DOHH2 (cell line): ENCODE results near the gene SFI1.

Experiments used
- H3F3A ChIP-seq: fragments of 200-600 bp; sonication (generic), shearing (Covaris generic); 2 replicates; pipeline ENCODE4 v1.6.0; 2016; ENCODE audit warnings: antibody characterized with exemption, mild to moderate bottlenecking; ENCODE audit not compliant: control insufficient read depth, insufficient read depth
- H3K27ac ChIP-seq: fragments of 200-600 bp; sonication (generic); 2 replicates; pipeline ENCODE4 v1.5.1; 2014; ENCODE audit warnings: low read depth, mild to moderate bottlenecking, low read length, moderate library complexity
- H3K27me3 ChIP-seq: fragments of 200-600 bp; sonication (generic); 2 replicates; pipeline ENCODE4 v1.6.1; 2014; ENCODE audit warnings: mild to moderate bottlenecking, low read length, mixed read lengths; ENCODE audit not compliant: control insufficient read depth
- H3K36me3 ChIP-seq: fragments of 200-600 bp; sonication (generic); 2 replicates; pipeline ENCODE4 v1.6.1; 2014; ENCODE audit warnings: mild to moderate bottlenecking, low read length, moderate library complexity, mixed read lengths; ENCODE audit not compliant: control insufficient read depth
- H3K4me1 ChIP-seq: fragments of 200-600 bp; sonication (generic); 2 replicates; pipeline ENCODE4 v1.6.1; 2014; ENCODE audit warnings: mild to moderate bottlenecking, low read length, mixed read lengths; ENCODE audit not compliant: control insufficient read depth
- H3K4me2 ChIP-seq: fragments of 200-600 bp; sonication (generic); 2 replicates; pipeline ENCODE4 v1.6.0; 2014; ENCODE audit warnings: mild to moderate bottlenecking, low read length, moderate library complexity
- H3K4me3 ChIP-seq: fragments of 200-600 bp; sonication (generic); 2 replicates; pipeline ENCODE4 v1.5.1; 2014; ENCODE audit warnings: mild to moderate bottlenecking, low read length, mixed read lengths
- H3K79me2 ChIP-seq: fragments of 200-600 bp; sonication (generic); 2 replicates; pipeline ENCODE4 v1.6.1; 2014; ENCODE audit warnings: mild to moderate bottlenecking, low read length, mixed read lengths; ENCODE audit not compliant: control insufficient read depth
- H3K9me2 ChIP-seq: fragments of 200-600 bp; sonication (generic); replicated peaks from 2 replicates; pipeline ENCODE4 v1.6.1; 2014; ENCODE audit warnings: mild to moderate bottlenecking, low read length, mixed read lengths; ENCODE audit not compliant: control insufficient read depth
- H3K9me3 ChIP-seq: fragments of 200-600 bp; sonication (generic); 2 replicates; pipeline ENCODE4 v1.6.1; 2014; ENCODE audit warnings: antibody characterized with exemption, low read length, mixed read lengths; ENCODE audit not compliant: control insufficient read depth, insufficient read depth
- H4K20me1 ChIP-seq: fragments of 200-600 bp; sonication (generic); 2 replicates; pipeline ENCODE4 v1.6.0; 2014; ENCODE audit warnings: low read depth, mild to moderate bottlenecking, antibody characterized with exemption, low read length, moderate library complexity; ENCODE audit not compliant: control insufficient read depth, insufficient read depth
- EZH2phosphoT487 ChIP-seq: fragments of 200-600 bp; sonication (generic); IDR thresholded peaks from 2 replicates; pipeline ENCODE4 v1.6.1; 2017; ENCODE audit warnings: borderline replicate concordance, mild to moderate bottlenecking, antibody characterized with exemption, low read length, moderate library complexity, mixed read lengths
- TF ChIP-seq, protein P1 (sequence below): fragments of 200-600 bp; sonication (generic); IDR thresholded peaks from one replicate; pipeline ENCODE4 v1.5.1; 2014; ENCODE audit warnings: antibody characterized with exemption, mild to moderate bottlenecking, low read depth, low read length; ENCODE audit not compliant: poor library complexity, severe bottlenecking

SFI1 gene

DNA sequence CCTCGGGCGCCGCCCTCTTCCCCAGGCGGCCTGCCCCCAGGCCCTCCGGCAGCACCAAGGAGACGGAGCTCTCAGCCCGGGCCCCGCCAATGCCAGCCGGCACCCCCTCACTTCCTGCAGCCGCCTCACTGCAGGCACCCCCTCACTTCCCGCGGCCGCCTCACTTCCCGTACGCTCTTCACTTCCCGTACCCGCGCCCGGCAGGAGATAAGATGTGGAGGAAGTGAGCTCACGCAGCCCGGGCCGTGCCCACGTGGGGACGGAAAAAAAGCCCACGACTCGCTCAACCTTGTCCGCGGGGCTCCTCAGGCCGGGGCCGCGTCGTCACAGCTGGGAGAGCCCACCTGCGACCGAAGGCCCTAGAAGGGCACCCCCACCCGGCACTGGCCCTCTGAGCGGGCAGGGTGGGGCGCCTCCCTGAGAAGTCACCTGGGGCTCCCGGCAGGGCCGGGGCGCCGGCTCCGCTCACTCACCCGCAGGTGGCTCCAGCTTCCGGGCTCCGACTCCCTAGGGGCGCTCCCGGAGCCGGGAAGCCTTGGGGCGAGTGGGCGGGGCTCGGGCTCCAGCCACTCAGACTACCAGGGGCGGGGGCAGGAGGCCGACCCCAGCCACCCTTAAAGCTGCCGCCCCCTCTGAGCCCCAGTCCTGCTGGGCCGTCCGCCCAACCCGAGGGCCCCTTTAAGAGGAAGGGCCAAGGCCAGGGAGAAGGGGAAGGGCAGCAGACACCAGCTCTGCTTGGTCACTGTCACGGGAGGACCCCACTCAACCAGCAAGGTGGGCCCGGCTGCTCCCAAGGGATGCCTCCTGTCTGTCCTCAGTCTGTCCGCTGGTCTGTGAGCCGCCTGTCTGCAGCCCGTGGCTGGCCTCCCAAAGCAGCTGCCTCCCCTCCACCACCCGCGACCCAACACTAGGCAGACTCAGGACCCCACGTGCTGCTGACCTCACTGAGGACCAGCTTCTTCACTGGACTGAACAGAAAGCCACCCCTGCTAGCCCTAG lies 134.3 kb downstream of the SFI1 start:
- H3K79me2 ChIP-seq = peaks cover 88% of the 10 kb centered on the region
- peaks cover 8% of the 10 kb centered on the region for H3F3A ChIP-seq
- TF ChIP-seq EZH2phosphoT487 = no peak
- TF ChIP-seq, protein P1, sequence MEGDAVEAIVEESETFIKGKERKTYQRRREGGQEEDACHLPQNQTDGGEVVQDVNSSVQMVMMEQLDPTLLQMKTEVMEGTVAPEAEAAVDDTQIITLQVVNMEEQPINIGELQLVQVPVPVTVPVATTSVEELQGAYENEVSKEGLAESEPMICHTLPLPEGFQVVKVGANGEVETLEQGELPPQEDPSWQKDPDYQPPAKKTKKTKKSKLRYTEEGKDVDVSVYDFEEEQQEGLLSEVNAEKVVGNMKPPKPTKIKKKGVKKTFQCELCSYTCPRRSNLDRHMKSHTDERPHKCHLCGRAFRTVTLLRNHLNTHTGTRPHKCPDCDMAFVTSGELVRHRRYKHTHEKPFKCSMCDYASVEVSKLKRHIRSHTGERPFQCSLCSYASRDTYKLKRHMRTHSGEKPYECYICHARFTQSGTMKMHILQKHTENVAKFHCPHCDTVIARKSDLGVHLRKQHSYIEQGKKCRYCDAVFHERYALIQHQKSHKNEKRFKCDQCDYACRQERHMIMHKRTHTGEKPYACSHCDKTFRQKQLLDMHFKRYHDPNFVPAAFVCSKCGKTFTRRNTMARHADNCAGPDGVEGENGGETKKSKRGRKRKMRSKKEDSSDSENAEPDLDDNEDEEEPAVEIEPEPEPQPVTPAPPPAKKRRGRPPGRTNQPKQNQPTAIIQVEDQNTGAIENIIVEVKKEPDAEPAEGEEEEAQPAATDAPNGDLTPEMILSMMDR = no peak
- H3K9me3 ChIP-seq = no peaks in the 10 kb centered on the region
- no peaks in the 10 kb centered on the region for H3K9me2 ChIP-seq
- peaks cover 46% of the 10 kb centered on the region for H3K36me3 ChIP-seq
- peak overlapping the region; percentile 93 for H3K27ac ChIP-seq
- peaks cover 69% of the 10 kb centered on the region for H3K4me1 ChIP-seq
- H3K4me3 ChIP-seq = peak overlapping the region; percentile 91
- peaks cover 5% of the 10 kb centered on the region; the same call in 1 of the 2 replicates for H4K20me1 ChIP-seq
- no peaks in the 10 kb centered on the region for H3K27me3 ChIP-seq
- H3K4me2 ChIP-seq = peak overlapping the region; percentile 95

DNA sequence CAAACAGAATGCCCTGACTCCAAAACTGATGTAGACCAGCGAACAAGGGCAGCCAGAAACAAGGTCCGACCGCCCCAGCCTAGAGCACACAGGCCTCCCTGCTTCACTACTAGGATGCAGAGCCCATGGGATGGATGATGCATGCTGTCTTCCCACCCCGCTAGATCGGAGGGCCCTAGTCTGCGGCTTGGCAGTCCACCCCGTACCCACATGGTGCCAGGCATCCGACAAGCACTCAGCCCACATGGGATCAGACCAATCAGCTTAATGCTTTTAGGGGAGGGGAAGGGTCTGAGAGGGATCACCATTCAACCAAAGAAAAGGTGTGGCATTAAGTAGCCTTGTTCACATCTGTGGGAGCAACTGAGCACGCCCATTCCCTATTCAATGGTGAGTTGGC lies 135.1 kb downstream of the SFI1 start:
- Histone ChIP-seq H3K9me3 (no peaks in the 10 kb centered on the region), H3K9me2 (no peaks in the 10 kb centered on the region), H4K20me1 (peaks cover 5% of the 10 kb centered on the region; the same call in 1 of the 2 replicates), H3K4me1 (peaks cover 77% of the 10 kb centered on the region), H3K4me3 (peak overlapping the region; percentile 91), H3K27me3 (no peaks in the 10 kb centered on the region), H3K4me2 (peak overlapping the region; percentile 95), H3K27ac (peak overlapping the region; percentile 93), H3K36me3 (peaks cover 43% of the 10 kb centered on the region), H3F3A (peaks cover 8% of the 10 kb centered on the region), H3K79me2 (peaks cover 88% of the 10 kb centered on the region)
- no peak for TF ChIP-seq EZH2phosphoT487
- TF ChIP-seq, protein P1 = no peak

DNA sequence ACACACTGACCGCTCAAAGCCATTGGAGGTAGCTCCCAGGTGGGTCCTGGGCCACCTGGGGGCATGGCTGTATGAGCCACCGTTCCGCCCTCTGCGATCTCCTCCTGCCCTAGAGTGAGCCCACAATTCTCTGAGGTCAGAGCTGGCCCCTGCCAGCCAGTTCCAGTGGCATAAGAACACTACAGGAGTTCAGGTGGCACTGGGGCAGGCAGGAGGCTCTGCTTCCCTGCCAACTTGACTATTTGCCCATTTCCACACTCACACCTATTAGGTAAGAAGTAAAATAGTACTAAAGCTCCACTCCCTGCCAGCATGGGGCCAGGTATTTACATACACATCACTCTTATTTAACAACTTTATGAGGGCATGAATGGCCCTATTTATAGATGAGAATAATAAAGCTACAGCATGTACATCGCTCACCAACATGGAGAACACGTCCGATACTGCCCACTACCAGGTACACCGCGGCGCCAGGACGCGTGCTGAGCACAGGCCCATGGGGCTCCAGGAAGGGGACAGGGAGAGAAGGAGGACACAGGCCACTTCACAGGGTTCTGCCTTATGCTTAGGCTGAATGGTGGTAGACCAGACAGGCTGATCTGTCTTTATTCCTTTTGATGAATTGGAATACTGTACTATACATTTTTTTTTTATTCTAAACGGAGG lies 139.4 kb downstream of the SFI1 start:
- H3K9me3 ChIP-seq = no peaks in the 10 kb centered on the region
- H3K27me3 ChIP-seq = no peaks in the 10 kb centered on the region
- H4K20me1 ChIP-seq = no peaks in the 10 kb centered on the region
- peaks cover 24% of the 10 kb centered on the region for H3K36me3 ChIP-seq
- H3K4me1 ChIP-seq = peaks cover 94% of the 10 kb centered on the region
- TF ChIP-seq, protein P1 = no peak
- TF ChIP-seq EZH2phosphoT487 = no peak
- H3F3A ChIP-seq = peaks cover 11% of the 10 kb centered on the region
- H3K27ac ChIP-seq = peak overlapping the region; percentile 34
- peak overlapping the region; percentile 41 for H3K4me2 ChIP-seq
- peaks cover 86% of the 10 kb centered on the region for H3K79me2 ChIP-seq
- peak overlapping the region; percentile 12; the same call in 1 of the 2 replicates for H3K4me3 ChIP-seq
- H3K9me2 ChIP-seq = no peaks in the 10 kb centered on the region
